HCT116 (cell line): Measurements from ENCODE around the gene SPCS3. TPM values are rescaled to one million over a fixed set of nuclear protein-coding genes. Genes with fewer than 3 reads are reported as not detected.

ENCODE experiments used
- ATAC-seq: fragments of 200-7000 bp; cut with Tn5 transposase; 2 replicates; pipeline ENCODE4 v1.9.1; 2020; ENCODE audit warnings: mild to moderate bottlenecking, moderate library complexity
- BruUV-seq: library from RNA; stranded (reverse); fragments of 400-500 nt; replicated peaks from 2 replicates; lab custom pipeline; 2021; lab: Mats Ljungman, UMichigan
- CTCF ChIA-PET: fragments of 300-600 bp; sonication (Branson Sonifier 250); formaldehyde crosslinking; loops from one replicate; lab custom pipeline; 2021; ENCODE audit warnings: antibody characterized with exemption; lab: Charles Lee
- POLR2A ChIA-PET: fragments of 300-600, 350-600 bp; sonication (Branson Sonifier 250); formaldehyde crosslinking; loops from one replicate; lab custom pipeline; 2021; ENCODE audit warnings: antibody characterized with exemption; lab: Charles Lee
- RAD21 ChIA-PET, 2 experiments: fragments of 300-600 bp; sonication (Branson Sonifier 250); formaldehyde crosslinking; loops; one replicate each; lab custom pipeline; 2023; ENCODE audit warnings: low total read pairs in 2 of 2; ENCODE audit not compliant: uncharacterized antibody in 2 of 2, unreplicated experiment in 2 of 2, low non-redundant PET in 1 of 2; lab: Charles Lee
- DNase-seq: peaks from one replicate; pipeline ENCODE4 v3.0.0-alpha.2; 2010; ENCODE audit warnings: low read depth, low spot score
- H2AFZ ChIP-seq: fragments of 200-600 bp; shearing (Covaris generic), sonication (generic); 2 replicates; pipeline ENCODE4 v1.6.1; 2017; ENCODE audit warnings: low read depth, mixed run types, mixed read lengths, antibody characterized with exemption, low read length; ENCODE audit not compliant: poor library complexity, severe bottlenecking
- H3K27ac ChIP-seq: 2 replicates; pipeline ENCODE4 v1.5.1; 2012; ENCODE audit warnings: low read depth, low read length
- H3K27me3 ChIP-seq: fragments of 200-600 bp; sonication (generic); 2 replicates; pipeline ENCODE4 v1.6.1; 2016; ENCODE audit warnings: mixed run types, low read length, mixed read lengths; ENCODE audit not compliant: insufficient read depth
- H3K36me3 ChIP-seq, 2 experiments: fragments of 200-500 bp in 1 of 2; fragments of 200-600 bp in 1 of 2; sonication (Bioruptor generic) in 1 of 2; sonication (generic) in 1 of 2; 2 replicates each; pipeline versions ENCODE4 v1.5.1 to v1.6.1; 2014 to 2016; ENCODE audit warnings: low read length in 2 of 2, inconsistent platforms in 1 of 2, mixed read lengths in 1 of 2, mixed run types in 1 of 2; ENCODE audit not compliant: insufficient read depth in 2 of 2, control insufficient read depth in 1 of 2
- H3K4me1 ChIP-seq, 2 experiments: fragments of 200-600 bp in 1 of 2; sonication (generic) in 1 of 2; 2 replicates each; pipeline versions ENCODE4 v1.5.1 to v1.6.1; 2012 to 2017; ENCODE audit warnings: low read length in 2 of 2, inconsistent platforms in 1 of 2, mild to moderate bottlenecking in 1 of 2, mixed read lengths in 1 of 2, mixed run types in 1 of 2, moderate library complexity in 1 of 2; ENCODE audit not compliant: insufficient read depth in 2 of 2, control insufficient read depth in 1 of 2
- H3K4me2 ChIP-seq: fragments of 200-600 bp; sonication (generic); 2 replicates; pipeline ENCODE4 v1.6.1; 2017; ENCODE audit warnings: mixed run types, low read length, mixed read lengths
- H3K4me3 ChIP-seq, 2 experiments: fragments of 200-600 bp in 1 of 2; sonication (generic) in 1 of 2; replicated peaks in 1 of 2; 2 replicates each; pipeline ENCODE4 v1.5.1; 2011 to 2016; ENCODE audit warnings: low read length in 2 of 2, control low read depth in 1 of 2, low read depth in 1 of 2, mild to moderate bottlenecking in 1 of 2, mixed read lengths in 1 of 2, mixed run types in 1 of 2
- H3K79me2 ChIP-seq: fragments of 200-600 bp; sonication (generic); 2 replicates; pipeline ENCODE4 v1.6.1; 2017; ENCODE audit warnings: mild to moderate bottlenecking, mixed run types, low read length, moderate library complexity, mixed read lengths; ENCODE audit not compliant: insufficient read depth
- H3K9ac ChIP-seq: fragments of 200-600 bp; sonication (generic); 2 replicates; pipeline ENCODE4 v1.6.1; 2016; ENCODE audit warnings: low read length, mixed read lengths
- H3K9me2 ChIP-seq: fragments of 200-600 bp; sonication (generic), shearing (Covaris generic); 2 replicates; pipeline ENCODE4 v1.6.1; 2017; ENCODE audit warnings: mixed run types, mild to moderate bottlenecking, moderate library complexity; ENCODE audit not compliant: insufficient read depth
- H3K9me3 ChIP-seq, 2 experiments: fragments of 200-500 bp in 1 of 2; fragments of 200-600 bp in 1 of 2; sonication (Bioruptor generic) in 1 of 2; sonication (generic) in 1 of 2; 2 replicates each; pipeline ENCODE4 v1.6.1; 2014 to 2017; ENCODE audit warnings: low read length in 2 of 2, mixed read lengths in 2 of 2, inconsistent platforms in 1 of 2, low read depth in 1 of 2, mild to moderate bottlenecking in 1 of 2, mixed run types in 1 of 2, moderate library complexity in 1 of 2; ENCODE audit not compliant: control insufficient read depth in 1 of 2, insufficient read depth in 1 of 2
- H4K20me1 ChIP-seq: fragments of 200-600 bp; sonication (generic), shearing (Covaris generic); 2 replicates; pipeline ENCODE4 v1.6.1; 2017; ENCODE audit warnings: mixed run types, mild to moderate bottlenecking, moderate library complexity; ENCODE audit not compliant: insufficient read depth
- ATF3 ChIP-seq: IDR thresholded peaks from 2 replicates; pipeline ENCODE4 v1.6.1; 2012
- EZH2 ChIP-seq: fragments of 200-600 bp; sonication (generic); IDR thresholded peaks from 2 replicates; pipeline ENCODE4 v1.6.1; 2017; ENCODE audit warnings: antibody characterized with exemption, mixed run types
- JUND ChIP-seq: IDR thresholded peaks from 2 replicates; pipeline ENCODE4 v1.6.1; 2012
- MAX ChIP-seq: IDR thresholded peaks from 2 replicates; pipeline ENCODE4 v1.6.1; 2012
- POLR2A ChIP-seq: IDR thresholded peaks from 2 replicates; pipeline ENCODE4 v1.7.0; 2011; ENCODE audit warnings: borderline replicate concordance; ENCODE audit not compliant: insufficient read depth, insufficient read length; ENCODE audit errors: extremely low read depth
- POLR2AphosphoS5 ChIP-seq: IDR thresholded peaks from 2 replicates; pipeline ENCODE4 v1.6.1; 2011; ENCODE audit warnings: mild to moderate bottlenecking, low read depth, low read length, moderate library complexity
- RAD21 ChIP-seq: IDR thresholded peaks from 2 replicates; pipeline ENCODE4 v1.6.1; 2012; ENCODE audit warnings: low read depth, mild to moderate bottlenecking
- SIN3A ChIP-seq: IDR thresholded peaks from 2 replicates; pipeline ENCODE4 v1.6.1; 2012; ENCODE audit warnings: low read depth
- SP1 ChIP-seq: IDR thresholded peaks from 2 replicates; pipeline ENCODE4 v1.6.1; 2012; ENCODE audit warnings: low read depth
- TCF7L2 ChIP-seq: IDR thresholded peaks from 2 replicates; pipeline ENCODE4 v1.7.0; 2011; ENCODE audit warnings: borderline replicate concordance, inconsistent platforms; ENCODE audit not compliant: insufficient read depth, insufficient read length; ENCODE audit errors: extremely low read depth
- YY1 ChIP-seq: IDR thresholded peaks from 2 replicates; pipeline ENCODE4 v1.6.1; 2011; ENCODE audit warnings: low read length, low read depth, moderate library complexity, mild to moderate bottlenecking; ENCODE audit not compliant: insufficient replicate concordance; ENCODE audit errors: extremely low read depth
- ZNF274 ChIP-seq: fragments of 200-500 bp; sonication (Bioruptor generic); IDR thresholded peaks from 2 replicates; pipeline ENCODE4 v1.6.1; 2014; ENCODE audit warnings: mild to moderate bottlenecking, low read depth, low read length, inconsistent platforms
- intact Hi-C: fragments of 100-400 bp; cut with micrococcal nuclease; formaldehyde crosslinking; loops from 2 replicates; pipeline ENCODE4 v1.10.0; 2022
- total RNA-seq: library from RNA; stranded (reverse); gene quantifications from one replicate; pipeline ENCODE4 v1.2.1, GENCODE V29; 2021; ENCODE audit not compliant: unreplicated experiment
- TF ChIP-seq, protein P1 (sequence below): IDR thresholded peaks from 2 replicates; pipeline ENCODE4 v1.6.1; 2012; ENCODE audit warnings: low read depth
- TF ChIP-seq, protein P2 (sequence below): IDR thresholded peaks from 2 replicates; pipeline ENCODE4 v1.6.1; 2011; ENCODE audit warnings: mild to moderate bottlenecking, low read length, moderate library complexity; ENCODE audit not compliant: insufficient replicate concordance; ENCODE audit errors: extremely low read depth

SPCS3 gene
- total RNA-seq, 1 experiment from 2014 or later, result 135 TPM

DNA sequence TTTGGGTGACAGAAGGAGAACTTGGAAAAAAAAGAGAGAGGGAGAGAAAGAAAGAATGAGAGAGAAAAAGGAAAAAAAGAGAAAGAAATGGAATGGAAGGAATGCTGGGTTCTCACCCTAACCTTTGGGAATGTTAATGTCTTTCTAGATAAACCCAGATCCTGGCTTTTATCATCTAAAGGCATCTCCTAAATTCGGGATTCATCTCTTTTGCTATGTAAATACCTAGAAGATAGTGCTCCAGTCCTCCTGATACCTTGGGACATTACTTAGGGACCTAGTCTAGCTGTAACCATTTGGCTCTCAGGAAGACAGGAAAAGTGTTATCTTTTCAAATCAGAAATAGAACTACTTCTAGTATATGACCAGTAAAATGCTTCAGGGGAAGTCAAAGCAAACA, 15.8 kb upstream of the SPCS3 start:
- Histone ChIP-seq H3K27me3 (no peaks in the 10 kb centered on the region), H2AFZ (no peak overlapping the region), H3K79me2 (no peaks in the 10 kb centered on the region), H3K9ac (no peak overlapping the region), H3K27ac (no peak overlapping the region), H4K20me1 (no peaks in the 10 kb centered on the region), H3K4me3 (no peak overlapping the region), H3K4me1 (peaks cover 2 to 33% of the 10 kb centered on the region in 2 experiments; a peak in 3 of 4 replicates), H3K9me2 (no peaks in the 10 kb centered on the region; the same call in 1 of the 2 replicates), H3K4me2 (no peak overlapping the region), H3K9me3 (no peaks in the 10 kb centered on the region), H3K36me3 (no peaks in the 10 kb centered on the region)
- intact Hi-C loops, result no loop called here
- DNase-seq, result no peak
- POLR2A ChIA-PET, result no interaction called here
- no TSS peak for BruUV-seq
- ATAC-seq, result no peak
- CTCF ChIA-PET, result no interaction called here
- no peak for TF ChIP-seq ZNF274
- TF ChIP-seq SP1, result no peak
- TF ChIP-seq POLR2AphosphoS5, result no peak
- TF ChIP-seq YY1, result no peak
- TF ChIP-seq, protein P1, sequence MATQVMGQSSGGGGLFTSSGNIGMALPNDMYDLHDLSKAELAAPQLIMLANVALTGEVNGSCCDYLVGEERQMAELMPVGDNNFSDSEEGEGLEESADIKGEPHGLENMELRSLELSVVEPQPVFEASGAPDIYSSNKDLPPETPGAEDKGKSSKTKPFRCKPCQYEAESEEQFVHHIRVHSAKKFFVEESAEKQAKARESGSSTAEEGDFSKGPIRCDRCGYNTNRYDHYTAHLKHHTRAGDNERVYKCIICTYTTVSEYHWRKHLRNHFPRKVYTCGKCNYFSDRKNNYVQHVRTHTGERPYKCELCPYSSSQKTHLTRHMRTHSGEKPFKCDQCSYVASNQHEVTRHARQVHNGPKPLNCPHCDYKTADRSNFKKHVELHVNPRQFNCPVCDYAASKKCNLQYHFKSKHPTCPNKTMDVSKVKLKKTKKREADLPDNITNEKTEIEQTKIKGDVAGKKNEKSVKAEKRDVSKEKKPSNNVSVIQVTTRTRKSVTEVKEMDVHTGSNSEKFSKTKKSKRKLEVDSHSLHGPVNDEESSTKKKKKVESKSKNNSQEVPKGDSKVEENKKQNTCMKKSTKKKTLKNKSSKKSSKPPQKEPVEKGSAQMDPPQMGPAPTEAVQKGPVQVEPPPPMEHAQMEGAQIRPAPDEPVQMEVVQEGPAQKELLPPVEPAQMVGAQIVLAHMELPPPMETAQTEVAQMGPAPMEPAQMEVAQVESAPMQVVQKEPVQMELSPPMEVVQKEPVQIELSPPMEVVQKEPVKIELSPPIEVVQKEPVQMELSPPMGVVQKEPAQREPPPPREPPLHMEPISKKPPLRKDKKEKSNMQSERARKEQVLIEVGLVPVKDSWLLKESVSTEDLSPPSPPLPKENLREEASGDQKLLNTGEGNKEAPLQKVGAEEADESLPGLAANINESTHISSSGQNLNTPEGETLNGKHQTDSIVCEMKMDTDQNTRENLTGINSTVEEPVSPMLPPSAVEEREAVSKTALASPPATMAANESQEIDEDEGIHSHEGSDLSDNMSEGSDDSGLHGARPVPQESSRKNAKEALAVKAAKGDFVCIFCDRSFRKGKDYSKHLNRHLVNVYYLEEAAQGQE, result no peak
- TF ChIP-seq POLR2A, result no peak
- TF ChIP-seq TCF7L2, result no peak
- TF ChIP-seq ATF3, result no peak
- TF ChIP-seq EZH2, result no peak
- no peak for TF ChIP-seq SIN3A
- TF ChIP-seq, protein P2, sequence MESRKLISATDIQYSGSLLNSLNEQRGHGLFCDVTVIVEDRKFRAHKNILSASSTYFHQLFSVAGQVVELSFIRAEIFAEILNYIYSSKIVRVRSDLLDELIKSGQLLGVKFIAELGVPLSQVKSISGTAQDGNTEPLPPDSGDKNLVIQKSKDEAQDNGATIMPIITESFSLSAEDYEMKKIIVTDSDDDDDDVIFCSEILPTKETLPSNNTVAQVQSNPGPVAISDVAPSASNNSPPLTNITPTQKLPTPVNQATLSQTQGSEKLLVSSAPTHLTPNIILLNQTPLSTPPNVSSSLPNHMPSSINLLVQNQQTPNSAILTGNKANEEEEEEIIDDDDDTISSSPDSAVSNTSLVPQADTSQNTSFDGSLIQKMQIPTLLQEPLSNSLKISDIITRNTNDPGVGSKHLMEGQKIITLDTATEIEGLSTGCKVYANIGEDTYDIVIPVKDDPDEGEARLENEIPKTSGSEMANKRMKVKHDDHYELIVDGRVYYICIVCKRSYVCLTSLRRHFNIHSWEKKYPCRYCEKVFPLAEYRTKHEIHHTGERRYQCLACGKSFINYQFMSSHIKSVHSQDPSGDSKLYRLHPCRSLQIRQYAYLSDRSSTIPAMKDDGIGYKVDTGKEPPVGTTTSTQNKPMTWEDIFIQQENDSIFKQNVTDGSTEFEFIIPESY, result no peak
- no peak for TF ChIP-seq MAX
- TF ChIP-seq RAD21, result no peak
- no peak for TF ChIP-seq JUND
- RAD21 ChIA-PET, result no interaction called here
